H9 (cell line): Measurements from ENCODE around the gene SH3RF3. TPM values are rescaled to one million over a fixed set of nuclear protein-coding genes. Genes with fewer than 3 reads are reported as not detected.

ENCODE experiments used
- DNase-seq: peaks from one replicate; pipeline ENCODE4 v3.0.0-alpha.2; 2017
- H2AFZ ChIP-seq: one replicate; pipeline ENCODE4 v1.6.1; 2013; ENCODE audit warnings: mild to moderate bottlenecking, low read length, control low read depth, moderate library complexity
- H2AK5ac ChIP-seq: 2 replicates; pipeline ENCODE4 v1.6.1; 2013; ENCODE audit warnings: low read length, control low read depth, mixed read lengths; ENCODE audit not compliant: insufficient read length
- H2BK120ac ChIP-seq: one replicate; pipeline ENCODE4 v1.6.1; 2013; ENCODE audit warnings: low read depth, mild to moderate bottlenecking, low read length, control low read depth, inconsistent platforms; ENCODE audit not compliant: poor library complexity, severe bottlenecking
- H2BK12ac ChIP-seq: 2 replicates; pipeline ENCODE4 v1.6.1; 2013; ENCODE audit warnings: low read length, control low read depth, mixed read lengths, low read depth; ENCODE audit not compliant: insufficient read length
- H2BK15ac ChIP-seq: 2 replicates; pipeline ENCODE4 v1.6.1; 2013; ENCODE audit warnings: low read depth, low read length, control low read depth
- H2BK20ac ChIP-seq: one replicate; pipeline ENCODE4 v1.6.1; 2013; ENCODE audit warnings: low read depth, mild to moderate bottlenecking, low read length, control low read depth, inconsistent platforms; ENCODE audit not compliant: poor library complexity, severe bottlenecking
- H2BK5ac ChIP-seq: 2 replicates; pipeline ENCODE4 v1.6.1; 2013; ENCODE audit warnings: low read length, control low read depth, mixed read lengths; ENCODE audit not compliant: insufficient read length
- H3K14ac ChIP-seq: 2 replicates; pipeline ENCODE4 v1.6.1; 2013; ENCODE audit warnings: low read length, control low read depth; ENCODE audit not compliant: insufficient read depth
- H3K18ac ChIP-seq: 2 replicates; pipeline ENCODE4 v1.6.1; 2013; ENCODE audit warnings: low read depth, mild to moderate bottlenecking, mixed read lengths, low read length, control low read depth; ENCODE audit not compliant: insufficient read length
- H3K23ac ChIP-seq: 2 replicates; pipeline ENCODE4 v1.6.1; 2013; ENCODE audit warnings: low read length, control low read depth, mixed read lengths, low read depth; ENCODE audit not compliant: insufficient read length
- H3K23me2 ChIP-seq: 2 replicates; pipeline ENCODE4 v1.6.1; 2013; ENCODE audit warnings: low read depth, mild to moderate bottlenecking, mixed read lengths, low read length, control low read depth; ENCODE audit not compliant: insufficient read length, poor library complexity, severe bottlenecking
- H3K27ac ChIP-seq: 2 replicates; pipeline ENCODE4 v1.5.1; 2013; ENCODE audit warnings: low read length, control low read depth, mixed read lengths, low read depth; ENCODE audit not compliant: insufficient read length
- H3K27me3 ChIP-seq: 2 replicates; pipeline ENCODE4 v1.6.1; 2013; ENCODE audit warnings: low read length, control low read depth, inconsistent platforms; ENCODE audit not compliant: insufficient read depth
- H3K4ac ChIP-seq: 2 replicates; pipeline ENCODE4 v1.6.1; 2013; ENCODE audit warnings: low read depth, mild to moderate bottlenecking, control low read depth, inconsistent platforms, low read length, moderate library complexity
- H3K4me1 ChIP-seq: 2 replicates; pipeline ENCODE4 v1.6.1; 2013; ENCODE audit warnings: low read length, control low read depth, inconsistent platforms; ENCODE audit not compliant: insufficient read depth
- H3K4me2 ChIP-seq: 2 replicates; pipeline ENCODE4 v1.6.1; 2013; ENCODE audit warnings: low read length, control low read depth, mixed read lengths; ENCODE audit not compliant: insufficient read length, insufficient read depth
- H3K56ac ChIP-seq: 2 replicates; pipeline ENCODE4 v1.6.1; 2013; ENCODE audit warnings: low read depth, mild to moderate bottlenecking, mixed read lengths, low read length, control low read depth; ENCODE audit not compliant: insufficient read length
- H3K79me1 ChIP-seq: 2 replicates; pipeline ENCODE4 v1.6.1; 2013; ENCODE audit warnings: low read depth, mild to moderate bottlenecking, moderate library complexity, low read length, control low read depth, inconsistent platforms; ENCODE audit not compliant: insufficient read depth, poor library complexity, severe bottlenecking
- H3K79me2 ChIP-seq: 2 replicates; pipeline ENCODE4 v1.6.1; 2013; ENCODE audit warnings: low read length, control low read depth, inconsistent platforms; ENCODE audit not compliant: insufficient read depth
- H3K9ac ChIP-seq: 2 replicates; pipeline ENCODE4 v1.6.1; 2013; ENCODE audit warnings: low read length, control low read depth, mixed read lengths; ENCODE audit not compliant: insufficient read length; ENCODE audit errors: extremely low read depth
- H3K9me3 ChIP-seq: one replicate; pipeline ENCODE4 v1.6.1; 2013; ENCODE audit warnings: low read depth, low read length, inconsistent platforms; ENCODE audit not compliant: control insufficient read depth
- H3T11ph ChIP-seq: one replicate; pipeline ENCODE4 v1.6.1; 2013; ENCODE audit warnings: mild to moderate bottlenecking, low read length, control low read depth, inconsistent platforms
- H4K20me1 ChIP-seq: one replicate; pipeline ENCODE4 v1.6.1; 2013; ENCODE audit not compliant: control insufficient read depth, insufficient read length, insufficient read depth
- H4K5ac ChIP-seq: 2 replicates; pipeline ENCODE4 v1.6.1; 2013; ENCODE audit warnings: low read depth, mild to moderate bottlenecking, mixed read lengths, low read length, control low read depth; ENCODE audit not compliant: insufficient read length
- H4K8ac ChIP-seq: replicated peaks from 2 replicates; pipeline ENCODE4 v1.6.1; 2013; ENCODE audit warnings: low read length, control low read depth, mixed read lengths, low read depth; ENCODE audit not compliant: insufficient read length
- H4K91ac ChIP-seq: 2 replicates; pipeline ENCODE4 v1.6.1; 2013; ENCODE audit warnings: low read depth, mild to moderate bottlenecking, moderate library complexity, mixed read lengths, low read length, control low read depth; ENCODE audit not compliant: insufficient read length
- H3K27ac Mint-ChIP-seq, 3 experiments: 2 replicates in 2 of 3; 3 replicates in 1 of 3; pipeline ENCODE4 v1.8.0; 2020 to 2021; ENCODE audit warnings: mixed read lengths in 3 of 3, mild to moderate bottlenecking in 1 of 3, moderate library complexity in 1 of 3
- H3K27me3 Mint-ChIP-seq: 2 replicates; pipeline ENCODE4 v1.8.0; 2021; ENCODE audit warnings: low read depth, mild to moderate bottlenecking, moderate library complexity, mixed read lengths
- H3K36me3 Mint-ChIP-seq, 3 experiments: 2 replicates in 2 of 3; 3 replicates in 1 of 3; pipeline ENCODE4 v1.8.0; 2020 to 2021; ENCODE audit warnings: low read depth in 3 of 3, mixed read lengths in 3 of 3; ENCODE audit not compliant: insufficient read depth in 1 of 3
- H3K4me1 Mint-ChIP-seq, 2 experiments: 2 replicates each; pipeline ENCODE4 v1.8.0; 2020; ENCODE audit warnings: mixed read lengths in 2 of 2
- H3K4me3 Mint-ChIP-seq, 2 experiments: 2 replicates in 1 of 2; 3 replicates in 1 of 2; pipeline ENCODE4 v1.8.0; 2020 to 2021; ENCODE audit warnings: mild to moderate bottlenecking in 2 of 2, mixed read lengths in 2 of 2, moderate library complexity in 1 of 2
- H3K9me3 Mint-ChIP-seq, 2 experiments: 2 replicates in 1 of 2; 3 replicates in 1 of 2; pipeline ENCODE4 v1.8.0; 2020; ENCODE audit warnings: mild to moderate bottlenecking in 2 of 2, mixed read lengths in 2 of 2, moderate library complexity in 1 of 2
- WGBS: extraction: QIAGEN DNeasy Blood & Tissue Kit; methylation state at CpG from one replicate; pipeline ENCODE4 v1.1.7; 2013; ENCODE audit warnings: missing lambda C conversion rate, low lambda C conversion rate, mixed read lengths; ENCODE audit not compliant: insufficient read length; ENCODE audit errors: extremely low coverage; 5-methylcytosine and 5-hydroxymethylcytosine counted together
- total RNA-seq: library from RNA; stranded (reverse); gene quantifications from 2 replicates; pipeline ENCODE4 v1.2.1, GENCODE V29; 2021
- TF ChIP-seq, protein P1 (sequence below): fragments of 200-600 bp; sonication (generic); conservative IDR thresholded peaks from 3 replicates; pipeline ENCODE4 v1.8.0; 2021; ENCODE audit warnings: antibody characterized with exemption, mild to moderate bottlenecking

SH3RF3 gene
- total RNA-seq, 1 experiment from 2014 or later: 0.46 TPM

GRCh38 chr2:109109342-109109741 is 19.7 kb upstream of the SH3RF3 start:
- Mint-ChIP-seq H3K36me3 (no peaks in the 10 kb centered on the region; a peak in 1 of 7 replicates), H3K27me3 (peaks cover 61% of the 10 kb centered on the region), H3K4me1 (peaks cover 2 to 7% of the 10 kb centered on the region in 2 experiments; a peak in 2 of 4 replicates), H3K4me3 (no peak overlapping the region), H3K9me3 (peaks cover 0 to 3% of the 10 kb centered on the region in 2 experiments; a peak in 2 of 5 replicates), H3K27ac (no peak overlapping the region)
- peaks cover 8% of the 10 kb centered on the region; the same call in 1 of the 2 replicates for H3K27me3 ChIP-seq
- H3K56ac ChIP-seq: no peak overlapping the region
- no peak overlapping the region for H3T11ph ChIP-seq
- no peak overlapping the region for H2AFZ ChIP-seq
- no peaks in the 10 kb centered on the region for H3K79me1 ChIP-seq
- H2BK120ac ChIP-seq: no peak overlapping the region
- no peaks in the 10 kb centered on the region for H3K4me1 ChIP-seq
- H4K91ac ChIP-seq: no peak overlapping the region
- no peak overlapping the region for H2BK20ac ChIP-seq
- H3K14ac ChIP-seq: no peak overlapping the region
- H2BK5ac ChIP-seq: no peak overlapping the region
- DNase-seq: no peak
- no peak overlapping the region for H2BK15ac ChIP-seq
- no peak overlapping the region for H3K4me2 ChIP-seq
- WGBS: no CpG with 5 or more reads among the region's 2 CpGs
- H3K4ac ChIP-seq: no peak overlapping the region
- H4K20me1 ChIP-seq: no peaks in the 10 kb centered on the region
- H3K79me2 ChIP-seq: no peaks in the 10 kb centered on the region
- TF ChIP-seq, protein P1, sequence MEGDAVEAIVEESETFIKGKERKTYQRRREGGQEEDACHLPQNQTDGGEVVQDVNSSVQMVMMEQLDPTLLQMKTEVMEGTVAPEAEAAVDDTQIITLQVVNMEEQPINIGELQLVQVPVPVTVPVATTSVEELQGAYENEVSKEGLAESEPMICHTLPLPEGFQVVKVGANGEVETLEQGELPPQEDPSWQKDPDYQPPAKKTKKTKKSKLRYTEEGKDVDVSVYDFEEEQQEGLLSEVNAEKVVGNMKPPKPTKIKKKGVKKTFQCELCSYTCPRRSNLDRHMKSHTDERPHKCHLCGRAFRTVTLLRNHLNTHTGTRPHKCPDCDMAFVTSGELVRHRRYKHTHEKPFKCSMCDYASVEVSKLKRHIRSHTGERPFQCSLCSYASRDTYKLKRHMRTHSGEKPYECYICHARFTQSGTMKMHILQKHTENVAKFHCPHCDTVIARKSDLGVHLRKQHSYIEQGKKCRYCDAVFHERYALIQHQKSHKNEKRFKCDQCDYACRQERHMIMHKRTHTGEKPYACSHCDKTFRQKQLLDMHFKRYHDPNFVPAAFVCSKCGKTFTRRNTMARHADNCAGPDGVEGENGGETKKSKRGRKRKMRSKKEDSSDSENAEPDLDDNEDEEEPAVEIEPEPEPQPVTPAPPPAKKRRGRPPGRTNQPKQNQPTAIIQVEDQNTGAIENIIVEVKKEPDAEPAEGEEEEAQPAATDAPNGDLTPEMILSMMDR: no peak
- no peak overlapping the region for H2AK5ac ChIP-seq
- no peak overlapping the region for H3K9ac ChIP-seq
- no peak overlapping the region for H4K8ac ChIP-seq
- H3K23me2 ChIP-seq: no peaks in the 10 kb centered on the region
- no peak overlapping the region for H3K27ac ChIP-seq
- no peak overlapping the region for H3K23ac ChIP-seq
- H4K5ac ChIP-seq: no peak overlapping the region
- H3K9me3 ChIP-seq: no peaks in the 10 kb centered on the region
- H2BK12ac ChIP-seq: no peak overlapping the region
- no peak overlapping the region for H3K18ac ChIP-seq
